Activated naive CD4-positive, alpha-beta T cell (primary cell): ENCODE results near the gene ARVCF.

ENCODE experiments used
- DNase-seq, 4 experiments: peaks; one replicate each; lab custom pipeline; 2025; lab: John Stamatoyannopoulos, UW

The ARVCF gene

DNA sequence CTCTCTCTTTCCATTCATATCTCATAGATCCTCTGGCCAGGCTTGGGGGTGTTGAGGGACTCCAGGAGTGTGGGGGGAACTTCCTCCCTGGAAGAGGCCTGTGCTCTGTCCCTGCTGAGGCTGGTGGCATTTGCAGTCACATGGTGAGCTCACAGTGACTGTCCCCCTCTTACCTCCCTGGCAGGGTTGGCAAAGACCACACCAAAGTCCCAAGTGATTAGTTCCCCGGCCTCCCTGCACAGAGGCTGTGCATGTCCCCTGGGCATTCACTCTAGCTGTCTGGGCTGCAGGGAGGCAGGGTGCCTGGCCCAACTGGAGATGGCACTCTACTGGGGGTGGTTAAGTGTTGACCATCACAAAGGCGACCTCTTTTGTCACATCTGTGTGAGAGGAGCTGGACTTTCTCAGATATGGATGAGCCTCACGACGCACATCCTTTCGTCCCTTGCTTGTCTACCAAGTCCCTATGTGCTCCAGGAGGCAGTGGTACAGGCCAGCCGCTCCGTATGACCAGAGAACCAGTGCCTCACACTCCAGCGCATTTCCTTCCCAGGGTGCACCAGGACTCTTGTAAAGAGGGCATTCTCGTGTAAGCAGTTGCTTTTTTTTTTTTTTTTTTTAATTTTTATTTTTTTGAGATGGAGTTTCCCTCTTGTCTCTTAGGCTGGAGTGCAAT lies 13.1 kb upstream of the ARVCF start:
- DNase-seq = no peak

DNA sequence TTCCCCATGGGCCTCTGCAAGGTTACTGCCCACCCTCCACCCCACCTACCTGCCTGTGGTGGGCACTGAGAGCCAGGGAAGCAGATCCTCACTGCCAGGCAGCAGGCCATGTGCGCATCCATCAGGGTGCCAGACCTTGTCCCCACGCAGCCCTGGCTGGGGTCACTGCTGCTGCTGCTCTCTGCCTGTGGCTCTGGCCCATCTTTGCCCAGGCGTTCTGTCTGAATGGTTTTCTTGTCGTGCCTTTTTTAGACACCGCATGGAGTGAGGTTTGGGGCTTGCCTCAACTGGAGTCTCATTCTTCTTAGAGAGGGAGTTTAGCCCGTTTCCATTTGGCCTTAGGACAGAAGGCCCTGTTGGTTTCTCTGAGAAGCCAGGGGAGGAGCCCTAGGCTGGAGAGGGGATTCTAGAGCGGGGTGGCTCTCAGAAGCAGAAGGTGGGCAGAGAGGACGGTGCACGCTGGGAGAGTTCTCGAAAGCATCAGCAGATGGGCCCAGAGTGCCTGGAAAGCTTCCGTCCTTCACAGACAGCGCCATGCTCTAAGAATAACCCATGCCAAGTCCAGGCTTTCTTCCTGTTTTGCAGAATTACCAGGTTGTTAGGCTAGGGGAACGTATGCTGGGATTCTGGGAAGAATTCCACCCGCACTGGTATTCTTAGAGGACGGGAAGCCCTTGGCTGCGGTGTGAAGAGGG lies 12.4 kb upstream of the ARVCF start:
- no peak for DNase-seq

DNA sequence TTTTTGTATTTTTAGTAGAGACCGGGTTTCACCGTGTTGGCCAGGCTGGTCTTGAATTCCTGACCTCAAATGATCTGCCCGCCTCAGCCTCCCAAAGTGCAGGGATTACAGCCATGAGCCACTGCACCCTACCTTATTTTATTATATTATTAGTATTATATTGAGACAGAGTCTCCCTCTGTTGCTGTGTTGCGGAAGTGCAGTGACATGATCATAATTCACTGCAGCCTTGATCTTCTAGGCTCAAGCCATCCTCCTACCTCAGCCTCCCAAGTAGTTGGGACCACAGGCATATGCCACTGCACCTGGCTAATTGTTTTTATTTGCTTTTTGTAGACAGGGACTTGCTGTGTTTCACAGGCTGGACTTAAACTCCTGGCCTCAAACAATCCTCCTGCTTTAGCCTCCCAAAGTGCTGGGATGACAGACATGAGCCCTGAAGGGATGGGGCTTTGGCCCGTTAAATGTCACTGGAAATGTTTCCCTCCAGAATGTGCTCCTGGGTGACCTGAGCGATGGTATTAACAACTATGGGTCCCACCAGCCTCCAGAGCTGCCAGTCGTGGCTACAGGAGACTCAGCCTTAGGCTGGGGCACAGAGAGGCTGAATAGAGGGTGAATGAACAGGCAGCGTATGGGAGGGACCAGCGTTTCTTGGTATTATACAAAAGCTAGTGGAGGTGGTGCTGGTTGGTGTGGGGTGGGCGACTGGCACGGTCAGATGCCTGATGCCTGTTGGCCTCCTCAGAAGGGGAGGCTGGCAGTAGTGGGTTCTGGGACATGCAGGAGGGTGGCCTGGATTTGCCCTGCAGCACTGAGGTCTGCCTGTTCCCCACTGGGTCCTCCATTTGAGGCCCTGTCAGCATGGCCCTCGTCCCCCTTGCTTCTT lies 11.6 kb upstream of the ARVCF start:
- DNase-seq = no peak

DNA sequence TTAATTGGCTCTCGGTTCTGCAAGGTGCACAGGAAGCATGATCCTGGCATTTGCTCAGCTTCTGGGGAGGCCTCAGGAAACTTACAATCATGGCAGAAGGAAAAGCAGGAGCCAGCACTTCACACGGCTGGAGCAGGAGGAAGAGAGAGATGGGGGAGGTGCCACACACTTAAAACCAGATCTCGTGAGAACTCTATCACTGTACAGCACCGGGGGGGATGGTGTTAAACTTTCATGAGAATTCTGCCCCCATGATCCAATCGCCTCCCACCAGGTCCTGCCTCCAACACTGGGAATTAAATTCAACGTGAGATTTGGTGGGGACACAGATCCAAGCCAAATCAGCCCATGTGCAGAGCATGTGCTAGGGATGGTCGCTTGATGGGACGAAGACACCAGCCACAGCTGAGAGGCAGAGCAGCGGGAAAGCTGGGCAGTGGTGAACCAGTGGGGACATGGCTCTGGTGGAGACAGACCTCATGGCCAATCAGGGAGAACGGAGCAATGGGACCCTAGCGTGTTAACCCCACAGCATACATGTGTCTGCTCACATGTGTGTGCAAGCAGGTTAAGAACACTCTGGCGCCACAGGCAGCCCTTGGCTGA lies 10.5 kb upstream of the ARVCF start:
- DNase-seq = no peak

DNA sequence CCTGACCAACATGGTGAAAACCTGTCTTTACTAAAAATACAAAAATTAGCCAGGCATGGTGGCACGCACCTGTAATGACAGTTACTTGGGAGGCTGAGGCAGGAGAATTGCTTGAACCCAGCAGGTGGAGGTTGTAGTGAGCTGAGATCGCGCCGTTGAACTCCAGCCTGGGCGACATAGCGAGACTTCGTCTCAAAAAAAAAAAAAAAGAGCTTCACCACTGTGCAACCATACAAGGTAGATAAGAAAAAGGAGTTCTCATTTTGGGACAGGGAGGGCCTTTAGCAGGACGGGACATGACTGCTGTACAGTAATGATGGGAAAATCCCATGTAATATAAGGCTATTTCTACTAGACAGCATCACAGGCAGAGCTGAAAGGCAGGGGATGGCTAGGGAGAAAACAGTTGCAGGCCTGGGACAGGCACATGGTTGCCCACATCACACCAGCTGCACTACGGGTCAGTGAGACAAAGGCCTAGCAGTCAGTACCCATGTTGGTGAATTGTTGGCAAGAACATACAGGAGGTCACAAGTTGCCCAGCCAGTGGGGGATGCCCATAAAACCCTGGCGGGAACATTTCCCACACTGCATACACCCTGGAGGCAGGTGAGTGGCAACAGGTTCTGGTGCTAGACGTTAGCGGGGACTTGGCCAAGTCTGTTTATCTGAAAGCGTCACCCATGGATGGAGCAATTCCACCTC lies 9.7 kb upstream of the ARVCF start:
- no peak for DNase-seq

DNA sequence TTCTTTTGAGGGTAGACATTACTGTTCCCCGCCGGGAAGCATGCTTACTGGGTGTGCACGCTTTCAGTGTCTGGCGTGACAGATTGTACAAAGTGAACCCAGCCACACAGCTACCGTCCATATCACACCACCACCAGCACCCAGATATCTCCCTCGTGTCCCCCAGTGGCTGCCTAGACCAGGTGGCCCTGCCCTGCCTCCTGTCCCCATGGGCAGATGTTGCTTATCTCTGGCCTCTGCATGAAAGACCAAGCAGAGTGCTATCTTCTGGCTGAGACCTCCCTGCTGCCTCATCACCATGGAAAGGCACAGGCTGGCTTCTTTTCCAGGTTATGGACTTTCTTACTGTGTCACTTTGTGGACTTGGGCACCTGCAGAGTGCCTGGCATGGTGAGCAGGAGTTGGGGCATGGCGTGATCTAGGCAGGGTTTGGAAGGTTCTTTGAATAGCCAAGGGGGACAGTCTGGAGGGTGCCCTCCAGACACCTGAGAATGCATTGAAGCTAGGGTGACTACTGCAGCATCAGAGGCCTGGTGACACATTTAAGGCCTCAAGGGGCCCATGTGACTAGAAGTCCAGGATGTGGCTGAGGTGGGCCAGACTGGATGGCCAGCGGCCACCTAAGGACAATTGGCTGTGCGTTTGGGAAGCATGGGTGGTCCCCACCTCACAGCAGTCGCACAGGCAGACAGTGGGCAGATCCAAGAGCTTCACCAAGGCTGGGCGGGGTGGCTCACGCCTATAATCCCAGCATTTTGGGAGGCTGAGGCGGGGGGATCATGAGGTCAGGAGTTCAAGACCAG lies 9.0 kb upstream of the ARVCF start:
- DNase-seq = no peak

DNA sequence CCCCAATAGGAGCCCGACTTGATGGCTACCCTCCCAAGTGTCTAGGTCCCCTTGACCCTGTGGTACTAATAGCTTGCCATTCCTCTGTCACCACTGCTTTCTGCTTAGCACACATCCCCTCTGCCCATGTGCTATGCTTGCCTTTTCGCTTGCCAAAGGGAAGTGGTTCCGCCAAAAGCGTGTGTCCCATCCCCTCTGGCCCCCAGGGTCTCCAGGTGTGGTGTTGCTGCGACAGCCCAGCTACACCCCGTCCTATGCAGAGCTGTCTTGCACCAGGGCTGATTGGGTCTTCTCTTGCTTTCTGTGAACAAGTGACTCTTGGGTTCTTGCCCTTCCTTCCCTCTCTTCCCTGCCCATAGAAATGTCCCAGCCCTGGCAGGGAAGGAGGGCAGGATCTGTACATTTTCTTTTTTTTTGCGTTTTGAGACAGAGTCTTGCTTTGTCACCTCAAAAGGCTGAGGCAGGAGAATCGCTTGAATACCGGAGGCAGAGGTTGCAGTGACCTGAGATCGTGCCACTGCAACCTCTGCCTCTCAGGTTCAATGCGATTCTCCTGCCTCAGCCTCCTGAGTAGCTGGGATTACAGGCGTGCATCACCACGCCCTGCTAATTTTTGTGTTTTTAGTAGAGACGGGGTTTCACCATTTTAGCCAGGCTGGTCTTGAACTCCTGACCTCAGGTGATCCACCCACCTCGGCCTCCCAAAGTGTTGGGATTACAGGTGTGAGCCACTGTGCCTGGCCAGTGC lies 8.2 kb upstream of the ARVCF start:
- DNase-seq = no peak

DNA sequence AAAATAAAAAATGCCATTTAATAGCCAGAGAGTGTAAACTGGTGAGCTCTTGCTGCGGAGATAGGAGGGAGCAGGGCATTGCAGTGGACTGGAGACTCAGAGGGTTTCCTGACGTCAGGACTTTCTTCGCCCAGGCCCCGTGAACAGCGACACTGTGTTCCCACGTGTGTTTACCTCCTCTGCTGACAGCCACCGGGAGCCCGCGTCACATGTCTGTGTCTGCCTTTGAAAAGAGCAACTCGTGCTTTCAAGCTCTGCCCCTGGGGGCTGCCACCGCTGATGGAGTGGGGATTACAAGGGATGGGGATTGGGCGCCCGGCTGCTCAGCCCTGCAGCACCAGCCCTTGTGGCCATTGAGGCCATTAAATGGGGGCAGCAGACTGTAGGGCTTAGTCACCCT lies 7.6 kb upstream of the ARVCF start:
- DNase-seq = no peak

DNA sequence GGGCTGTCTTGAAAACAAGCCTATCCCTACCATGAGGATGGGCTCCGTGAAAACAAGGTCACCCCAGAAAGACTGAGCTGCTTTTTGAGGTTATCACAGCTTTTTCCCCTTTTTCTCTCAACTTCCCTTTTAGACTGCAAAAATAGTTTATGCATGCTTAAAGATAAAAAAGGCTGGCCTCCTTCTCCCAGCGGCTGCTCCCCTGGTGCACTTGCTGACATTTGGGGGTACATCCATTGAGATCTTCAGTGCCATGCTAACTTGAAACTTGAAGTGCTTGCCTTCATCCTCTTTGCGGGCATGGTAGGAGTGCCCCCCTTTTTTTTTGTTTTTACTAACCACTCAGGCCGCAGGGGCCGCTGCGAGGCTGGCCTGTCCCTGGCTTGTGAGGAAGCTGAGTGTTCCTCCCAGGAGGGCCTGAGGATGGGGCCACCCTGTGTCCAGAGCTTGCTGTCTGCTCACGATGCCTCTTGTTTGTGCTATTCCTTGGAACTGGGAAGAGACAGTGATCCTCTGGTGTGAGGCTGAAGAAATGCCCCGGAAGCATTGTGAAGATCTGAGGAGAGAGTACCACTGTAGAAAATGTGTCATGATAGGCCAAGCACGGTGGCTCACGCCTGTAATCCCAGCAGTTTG lies 6.5 kb upstream of the ARVCF start:
- DNase-seq = no peak

DNA sequence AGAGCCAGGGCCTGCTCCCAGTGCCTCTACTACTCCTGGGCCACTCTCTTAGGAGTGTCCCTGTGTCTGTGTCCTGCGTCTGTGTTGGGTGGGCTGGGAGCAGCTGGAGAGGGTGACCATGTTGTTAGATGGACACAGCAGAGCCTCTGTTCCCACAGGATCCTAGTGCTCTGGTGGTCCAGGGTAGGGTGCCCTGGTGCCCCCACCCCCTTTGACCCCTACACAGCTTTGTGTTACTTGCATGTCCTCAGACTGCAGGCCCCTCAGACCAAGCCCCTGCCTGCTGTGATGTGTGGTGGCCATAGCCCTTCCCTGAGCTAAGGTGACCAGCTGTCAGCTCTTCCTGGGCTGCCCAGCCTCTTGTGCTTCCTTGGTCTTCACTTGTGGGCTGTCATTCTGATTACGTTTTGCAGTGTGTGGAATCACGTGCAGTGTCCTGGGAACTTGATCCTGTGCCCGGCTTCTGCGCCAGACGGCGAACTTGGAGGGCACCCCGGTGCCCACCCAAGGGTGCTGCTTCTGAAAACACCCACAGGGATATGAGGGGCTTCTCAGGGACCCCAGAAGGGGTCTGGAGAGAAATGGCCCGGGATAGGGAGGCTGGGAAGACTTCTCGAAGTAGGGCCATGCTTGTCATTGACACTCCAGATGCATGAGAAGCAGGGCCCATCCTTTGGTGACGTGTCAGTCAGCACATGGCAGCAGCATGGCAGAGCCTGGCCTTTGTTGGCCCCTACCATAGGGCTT lies 5.8 kb upstream of the ARVCF start:
- no peak for DNase-seq

DNA sequence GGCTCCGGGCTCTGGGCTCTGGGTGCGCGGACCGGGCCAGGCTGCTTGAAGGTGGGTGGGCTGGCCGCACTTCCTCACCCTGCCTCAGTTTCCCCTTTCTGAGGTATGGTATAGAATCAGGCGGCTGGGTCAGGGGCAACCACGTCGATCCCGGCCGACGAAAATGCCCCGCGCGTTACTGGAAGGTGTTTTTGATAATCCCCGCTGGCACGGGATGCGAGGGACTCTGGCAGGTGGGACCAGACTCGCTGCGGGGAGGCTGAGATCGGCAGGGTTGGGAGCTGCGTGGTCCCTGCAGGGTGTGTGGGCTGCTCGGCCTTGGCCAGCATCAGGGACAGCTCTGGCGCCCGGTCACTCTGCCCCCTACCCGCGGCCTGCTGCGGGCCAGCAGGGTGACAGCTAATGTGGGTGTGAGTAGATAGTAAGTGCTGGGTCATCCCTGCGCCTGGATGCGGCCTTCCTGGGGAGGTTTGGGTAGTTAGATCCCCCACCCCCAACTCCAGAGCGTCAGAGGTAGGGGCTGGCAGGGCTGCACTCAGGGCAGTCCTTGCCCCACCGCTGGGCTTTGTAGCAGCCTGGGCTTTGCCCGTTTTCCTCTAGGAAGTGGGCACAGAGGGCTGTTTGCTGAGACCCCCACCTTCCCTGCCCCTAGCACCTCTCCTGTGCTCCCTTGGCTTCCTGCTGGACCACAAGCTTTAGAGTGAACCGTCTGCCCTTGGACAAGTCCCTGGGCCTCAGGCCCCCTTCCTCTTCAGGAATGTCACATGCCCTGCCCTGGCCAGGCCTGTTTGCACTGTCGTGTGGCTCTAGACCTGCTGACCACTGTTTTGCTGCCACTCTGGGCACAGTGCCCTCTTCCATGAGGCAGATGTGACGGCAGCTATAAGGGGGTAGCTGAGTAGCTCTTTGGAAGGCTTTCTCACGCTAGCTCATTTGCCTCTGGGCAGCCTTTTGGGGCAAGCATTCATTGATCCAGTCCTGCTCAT lies 4.9 kb upstream of the ARVCF start:
- DNase-seq = peak in 1 of 4 experiments; percentile 31

DNA sequence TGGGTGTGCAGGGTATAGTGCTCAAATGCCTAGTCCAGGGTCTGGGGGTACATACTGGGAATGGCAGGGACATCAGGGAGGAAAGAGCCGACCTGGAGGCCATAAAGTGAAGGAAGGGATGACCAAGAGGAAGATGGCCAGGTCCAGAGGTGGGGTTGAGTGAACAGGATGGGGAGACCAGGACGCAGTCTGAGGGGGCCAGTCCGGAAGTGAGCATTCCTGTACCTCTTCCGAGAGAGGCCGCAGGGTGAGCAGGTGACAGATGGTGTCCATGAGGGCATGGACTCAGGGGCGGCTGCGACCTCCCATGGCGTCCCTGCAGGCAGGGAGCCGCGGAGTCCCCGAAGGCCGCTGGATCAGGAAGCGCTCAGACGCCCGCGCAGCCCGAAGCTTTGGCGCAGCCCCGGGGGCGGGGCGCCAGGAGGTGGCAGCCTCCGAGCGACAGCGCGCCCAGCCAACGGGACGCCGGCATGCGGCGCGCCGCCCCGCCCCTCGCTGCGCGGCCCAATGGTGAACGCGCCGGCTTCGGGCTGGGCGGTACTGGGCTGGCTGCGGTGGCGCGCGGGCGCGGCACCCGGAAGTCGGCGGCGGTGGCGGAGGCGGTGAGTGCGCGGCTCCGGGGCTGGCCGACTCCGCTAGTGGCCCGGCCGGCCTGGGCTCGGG lies 4.0 kb upstream of the ARVCF start, which contains the start of gene TANGO2:
Gene TANGO2, plus strand, starts transcription at position 578 of the 663 bp plus-strand sequence. CDS start 15,689 bp downstream, outside the sequence.
- peak; percentile 80 to 92 (median 82) for DNase-seq

DNA sequence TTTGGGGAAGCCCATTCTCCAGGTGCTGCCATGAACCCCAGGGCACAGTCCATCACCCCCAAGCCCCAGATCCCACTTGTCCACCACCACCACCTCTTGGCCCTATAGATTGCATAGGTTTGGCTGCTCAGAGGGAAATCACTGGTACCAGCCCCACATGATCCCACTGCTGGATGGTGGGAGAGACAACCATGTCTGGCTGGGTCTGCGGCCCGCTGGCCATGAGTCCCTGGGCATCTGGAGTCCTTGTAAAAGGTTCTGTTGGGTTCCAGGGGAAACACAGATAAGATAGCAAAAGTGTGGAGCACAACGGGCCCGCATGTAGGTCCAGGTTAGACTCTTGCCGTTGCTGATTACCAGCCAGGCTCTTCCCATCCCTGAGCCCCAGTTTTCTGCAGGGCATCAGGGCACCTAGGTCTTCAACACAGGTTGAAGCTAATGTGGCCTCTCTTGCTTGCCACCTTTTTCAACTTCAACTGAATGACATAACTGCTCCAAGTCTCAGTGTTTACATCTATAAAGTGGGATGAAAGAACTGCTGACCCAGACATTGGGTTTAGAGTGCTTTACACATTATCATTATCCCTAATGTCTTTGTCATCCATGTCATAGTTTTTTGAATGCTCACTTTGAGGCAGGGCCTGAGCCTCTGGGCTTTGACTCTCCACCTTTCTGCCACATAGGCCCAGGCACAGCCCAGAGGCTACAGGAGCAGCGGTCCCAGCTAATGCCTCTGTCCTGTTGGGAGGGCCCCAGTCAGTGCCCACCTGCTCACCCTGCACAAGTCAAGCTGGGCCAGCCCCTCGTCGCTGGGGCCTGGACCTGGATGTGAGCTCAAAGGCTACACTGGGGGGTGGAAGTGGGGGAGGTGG lies 3.3 kb upstream of the ARVCF start:
- DNase-seq = no peak

DNA sequence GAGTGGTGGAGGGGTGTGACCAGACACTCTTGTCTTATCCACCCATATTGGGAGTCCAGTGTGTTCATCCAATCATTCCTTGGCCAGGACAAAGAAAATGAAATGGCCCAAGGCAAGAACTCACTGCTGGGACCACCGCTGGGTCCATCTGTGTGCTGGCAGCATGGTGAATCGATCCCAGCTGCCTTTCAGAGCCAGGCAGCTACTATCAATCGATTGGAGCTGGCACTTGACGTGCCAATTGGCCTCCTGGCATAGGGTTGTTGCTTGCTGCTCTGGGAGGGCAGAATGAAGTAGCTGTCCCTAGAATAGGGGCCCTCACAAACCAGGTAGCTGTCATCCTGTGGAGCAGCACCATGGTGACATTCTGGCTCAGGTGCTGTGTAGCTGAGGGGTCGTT lies 1.4 kb upstream of the ARVCF start:
- DNase-seq = no peak

DNA sequence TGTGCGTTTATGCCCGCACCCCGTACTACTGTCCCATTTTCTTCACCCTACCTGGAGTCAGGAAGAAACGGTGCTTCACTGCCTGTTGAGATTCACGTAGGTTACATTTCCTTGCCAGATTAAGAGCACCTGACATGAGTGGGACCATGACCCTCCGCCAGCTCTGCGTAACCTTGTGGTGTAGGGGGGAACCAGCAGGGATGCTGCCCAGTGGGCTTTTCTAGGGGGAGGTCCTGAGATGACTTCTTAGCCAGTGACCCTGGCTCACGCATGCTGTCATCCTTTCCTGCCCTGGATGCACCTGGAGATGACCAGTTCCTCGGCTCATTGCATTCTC lies 967 bp upstream of the ARVCF start:
- DNase-seq = no peak
